DND-41 (cell line): ENCODE results near the gene PPP1R12C.

ENCODE experiments used
- CTCF ChIP-seq: IDR thresholded peaks from 2 replicates; pipeline ENCODE4 v1.5.1; 2012; ENCODE audit warnings: borderline replicate concordance, low read length, moderate library complexity, mild to moderate bottlenecking; ENCODE audit not compliant: poor library complexity, severe bottlenecking; ENCODE audit errors: extremely low read depth
- EZH2 ChIP-seq: IDR thresholded peaks from 3 replicates; pipeline ENCODE4 v1.6.1; 2012; ENCODE audit warnings: borderline replicate concordance, low read depth, mild to moderate bottlenecking, moderate library complexity, low read length, inconsistent platforms; ENCODE audit not compliant: severe bottlenecking

DNA sequence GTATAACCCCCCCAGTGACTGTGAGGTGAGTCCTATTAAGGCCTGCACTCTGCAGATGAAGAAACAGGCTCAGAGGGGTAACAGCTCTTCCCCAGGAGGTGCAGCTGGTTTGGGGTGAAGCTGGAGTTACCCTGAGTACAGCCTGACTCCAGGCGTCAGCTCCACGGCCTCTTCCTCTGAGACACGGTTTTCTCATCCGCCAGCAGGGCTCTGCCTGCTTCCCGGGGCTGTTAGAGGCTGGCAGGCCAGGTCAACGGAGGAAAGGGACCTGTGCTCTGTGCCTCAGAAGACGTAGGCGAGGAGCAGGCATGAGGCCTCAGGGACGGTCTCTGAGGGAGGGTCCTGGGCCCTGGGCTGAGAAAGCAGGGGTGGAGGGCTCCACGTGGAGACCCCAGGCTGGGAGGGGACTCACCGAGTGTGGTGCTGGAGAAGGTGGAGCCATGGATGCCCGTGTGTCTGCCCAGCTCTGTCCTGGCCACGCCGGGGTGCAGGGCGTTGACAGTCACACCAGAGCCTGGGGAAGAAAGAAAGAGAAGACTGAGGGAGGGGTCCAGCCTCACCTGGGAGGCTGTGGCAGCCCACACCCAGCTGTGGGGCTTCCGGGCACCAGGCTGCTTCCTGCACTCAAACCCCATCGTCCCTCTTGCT, 70.3 kb downstream of the PPP1R12C start:
- TF ChIP-seq CTCF = no peak
- TF ChIP-seq EZH2 = no peak
